ENCODE data around the gene KY. TPM values are rescaled to one million over a fixed set of nuclear protein-coding genes. Genes with fewer than 3 reads are reported as not detected.

The KY gene
- total RNA-seq, 2 experiments from 2014 or later = not detected

GRCh38 chr3:134644731-134645514 is 5.9 kb downstream of the KY start:
- intact Hi-C loops (cut with micrococcal nuclease; ENCODE audit: unreplicated experiment) = no loop called here
- no peak overlapping the region for H3K27ac ChIP-seq (ENCODE audit: low read depth, low read length, poor library complexity, severe bottlenecking)
- H3K36me3 ChIP-seq (ENCODE audit: insufficient read depth, low read length) = no peaks in the 10 kb centered on the region
- H3K4me2 ChIP-seq (ENCODE audit: low read length) = no peak overlapping the region
- BruUV-seq (replicated peaks) = no TSS peak
- no peak overlapping the region for H2AFZ ChIP-seq (ENCODE audit: low read length)
- POLR2A ChIA-PET = no interaction called here
- no peaks in the 10 kb centered on the region for H3K9me2 ChIP-seq (ENCODE audit: insufficient read depth, low read length)
- H3K4me1 ChIP-seq (ENCODE audit: insufficient read depth, low read length, poor library complexity, severe bottlenecking) = no peaks in the 10 kb centered on the region
- no peaks in the 10 kb centered on the region for H3K9me3 ChIP-seq (ENCODE audit: low read length)
- no peaks in the 10 kb centered on the region for H4K20me1 ChIP-seq (ENCODE audit: insufficient read depth, low read length)
- TF ChIP-seq EZH2phosphoT487 (IDR thresholded peaks at IDR 0.05; ENCODE audit: borderline replicate concordance, low read depth, low read length) (no peak), CTCF (conservative IDR thresholded peaks at IDR 0.05; ENCODE audit: low read length) (no peak)
- H3K4me3 ChIP-seq (ENCODE audit: low read depth, low read length, poor library complexity, severe bottlenecking) = no peak overlapping the region
- H3K79me2 ChIP-seq (ENCODE audit: insufficient read depth, low read depth, low read length) = no peaks in the 10 kb centered on the region
- DNase-seq (ENCODE audit: low spot score) = no peak
- CTCF ChIA-PET (ENCODE audit: unreplicated experiment) = no interaction called here

- H3K4me3 ChIP-seq (ENCODE audit: low read depth, low read length, poor library complexity, severe bottlenecking) = no peak overlapping the region
- H3K9me3 ChIP-seq (ENCODE audit: low read length) = no peaks in the 10 kb centered on the region
- no peaks in the 10 kb centered on the region for H3K9me2 ChIP-seq (ENCODE audit: insufficient read depth, low read length)
- H4K20me1 ChIP-seq (ENCODE audit: insufficient read depth, low read length) = no peaks in the 10 kb centered on the region
- POLR2A ChIA-PET = no interaction called here
- intact Hi-C loops (cut with micrococcal nuclease; ENCODE audit: unreplicated experiment) = no loop called here
- H3K27ac ChIP-seq (ENCODE audit: low read depth, low read length, poor library complexity, severe bottlenecking) = no peak overlapping the region
- no peaks in the 10 kb centered on the region for H3K79me2 ChIP-seq (ENCODE audit: insufficient read depth, low read depth, low read length)
- no peak for DNase-seq (ENCODE audit: low spot score)
- no peaks in the 10 kb centered on the region for H3K36me3 ChIP-seq (ENCODE audit: insufficient read depth, low read length)
- H3K4me1 ChIP-seq (ENCODE audit: insufficient read depth, low read length, poor library complexity, severe bottlenecking) = no peaks in the 10 kb centered on the region
- no peak overlapping the region for H2AFZ ChIP-seq (ENCODE audit: low read length)
- H3K4me2 ChIP-seq (ENCODE audit: low read length) = no peak overlapping the region
- CTCF ChIA-PET (ENCODE audit: unreplicated experiment) = no interaction called here
- no peak for TF ChIP-seq EZH2phosphoT487 (IDR thresholded peaks at IDR 0.05; ENCODE audit: borderline replicate concordance, low read depth, low read length)
- TF ChIP-seq CTCF (conservative IDR thresholded peaks at IDR 0.05; ENCODE audit: low read length) = no peak
- no TSS peak for BruUV-seq (replicated peaks)
These were observed 7.6 kb downstream of the KY start for GRCh38 chr3:134643150-134643675.

- H3K4me1 ChIP-seq (ENCODE audit: insufficient read depth, low read length, poor library complexity, severe bottlenecking) = no peaks in the 10 kb centered on the region
- H4K20me1 ChIP-seq (ENCODE audit: insufficient read depth, low read length) = no peaks in the 10 kb centered on the region
- no peak overlapping the region for H3K4me2 ChIP-seq (ENCODE audit: low read length)
- POLR2A ChIA-PET = no interaction called here
- no TSS peak for BruUV-seq (replicated peaks)
- DNase-seq (ENCODE audit: low spot score) = no peak
- H2AFZ ChIP-seq (ENCODE audit: low read length) = no peak overlapping the region
- H3K27ac ChIP-seq (ENCODE audit: low read depth, low read length, poor library complexity, severe bottlenecking) = no peak overlapping the region
- TF ChIP-seq CTCF (conservative IDR thresholded peaks at IDR 0.05; ENCODE audit: low read length) (no peak), EZH2phosphoT487 (IDR thresholded peaks at IDR 0.05; ENCODE audit: borderline replicate concordance, low read depth, low read length) (no peak)
- CTCF ChIA-PET (ENCODE audit: unreplicated experiment) = no interaction called here
- no peak overlapping the region for H3K4me3 ChIP-seq (ENCODE audit: low read depth, low read length, poor library complexity, severe bottlenecking)
- H3K79me2 ChIP-seq (ENCODE audit: insufficient read depth, low read depth, low read length) = no peaks in the 10 kb centered on the region
- intact Hi-C loops (cut with micrococcal nuclease; ENCODE audit: unreplicated experiment) = no loop called here
- no peaks in the 10 kb centered on the region for H3K9me2 ChIP-seq (ENCODE audit: insufficient read depth, low read length)
- H3K9me3 ChIP-seq (ENCODE audit: low read length) = no peaks in the 10 kb centered on the region
- no peaks in the 10 kb centered on the region for H3K36me3 ChIP-seq (ENCODE audit: insufficient read depth, low read length)
These were observed 8.2 kb downstream of the KY start for GRCh38 chr3:134642445-134643149.

Data from OCI-LY7 (cell line).